NK-92 (cell line): ENCODE results near the gene AVP.
"Not testable (repeated sequence)": the region's sequence is repeated elsewhere in the genome, so short reads cannot be mapped to it uniquely, and the experiment has no call there.

ENCODE experiments used
- DNase-seq: peaks from one replicate; lab custom pipeline; 2025; ENCODE audit not compliant: unreplicated experiment; lab: John Stamatoyannopoulos, UW

The AVP gene, protein sequence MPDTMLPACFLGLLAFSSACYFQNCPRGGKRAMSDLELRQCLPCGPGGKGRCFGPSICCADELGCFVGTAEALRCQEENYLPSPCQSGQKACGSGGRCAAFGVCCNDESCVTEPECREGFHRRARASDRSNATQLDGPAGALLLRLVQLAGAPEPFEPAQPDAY

DNA sequence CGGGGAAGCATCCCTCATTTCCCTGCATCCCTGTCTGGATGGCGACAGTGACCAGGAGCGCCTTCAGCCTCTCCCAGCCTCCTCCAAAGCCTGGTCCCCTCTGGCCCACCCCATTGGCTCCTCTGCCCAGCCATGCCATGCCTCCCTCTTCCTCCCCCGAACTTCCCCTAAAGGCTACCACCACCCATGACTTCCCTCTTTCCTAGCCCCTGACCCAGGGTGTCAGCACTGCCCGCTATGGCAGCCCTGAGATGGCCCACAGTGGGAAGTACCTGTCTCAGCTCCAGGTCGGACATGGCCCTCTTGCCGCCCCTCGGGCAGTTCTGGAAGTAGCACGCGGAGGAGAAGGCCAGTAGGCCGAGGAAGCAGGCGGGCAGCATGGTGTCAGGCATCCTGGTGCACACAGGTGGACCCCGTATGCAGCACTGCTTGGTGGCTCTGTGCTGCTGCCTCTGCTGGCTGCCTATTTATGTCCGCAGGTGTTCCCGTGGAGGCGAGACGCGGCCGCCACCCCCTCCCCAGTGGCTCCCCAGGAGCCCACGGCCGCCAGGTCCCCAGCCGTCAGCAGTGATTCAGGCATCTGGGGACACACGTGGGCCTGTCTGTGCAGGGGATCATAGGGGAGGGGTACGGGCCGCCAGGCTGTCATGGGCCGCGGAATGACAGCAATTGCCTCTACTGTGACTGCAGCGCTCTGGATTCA is at the start of gene AVP:
Gene AVP, minus strand, starts transcription at position 442 of the 703 bp plus-strand sequence. Its CDS starts 50 bp downstream, at position 392.
- no peak for DNase-seq

DNA sequence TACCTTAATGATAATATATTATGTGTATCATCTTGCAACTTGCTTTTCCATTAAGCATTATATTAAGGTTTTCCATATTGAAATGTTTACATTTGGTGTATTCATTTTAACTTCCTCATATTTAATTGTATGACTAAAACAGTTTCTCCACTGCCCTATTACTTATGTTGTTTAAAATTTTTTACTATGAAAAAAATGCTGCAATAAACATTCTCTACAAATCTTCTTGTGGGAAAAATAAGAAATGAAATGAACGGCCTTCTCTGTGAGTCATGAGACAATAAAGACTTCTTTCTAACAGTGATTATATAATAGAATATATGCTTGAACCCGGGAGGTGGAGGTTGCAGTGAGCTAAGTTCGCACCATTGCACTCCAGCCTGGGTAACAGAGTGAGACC is 49.6 kb upstream of the AVP start:
- DNase-seq = no peak

DNA sequence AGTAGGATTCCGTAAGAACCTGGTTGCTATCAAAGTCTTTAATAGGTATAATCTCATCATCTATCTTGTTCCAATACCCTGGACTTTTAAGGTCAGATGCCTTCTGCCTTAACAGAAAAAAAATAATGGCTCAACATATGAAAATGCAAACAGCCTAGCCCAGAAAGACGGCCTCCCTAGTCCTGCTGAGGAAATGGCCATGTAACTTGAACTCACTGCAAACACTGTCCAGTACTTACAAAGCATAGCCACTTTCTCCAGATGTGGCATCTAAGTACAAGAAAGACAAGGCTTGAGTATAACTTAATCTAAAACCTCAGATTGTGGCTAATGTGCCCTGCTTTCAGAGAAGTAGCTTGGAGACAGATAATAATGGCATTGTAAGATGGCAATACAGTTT is 48.6 kb upstream of the AVP start:
- no peak for DNase-seq

DNA sequence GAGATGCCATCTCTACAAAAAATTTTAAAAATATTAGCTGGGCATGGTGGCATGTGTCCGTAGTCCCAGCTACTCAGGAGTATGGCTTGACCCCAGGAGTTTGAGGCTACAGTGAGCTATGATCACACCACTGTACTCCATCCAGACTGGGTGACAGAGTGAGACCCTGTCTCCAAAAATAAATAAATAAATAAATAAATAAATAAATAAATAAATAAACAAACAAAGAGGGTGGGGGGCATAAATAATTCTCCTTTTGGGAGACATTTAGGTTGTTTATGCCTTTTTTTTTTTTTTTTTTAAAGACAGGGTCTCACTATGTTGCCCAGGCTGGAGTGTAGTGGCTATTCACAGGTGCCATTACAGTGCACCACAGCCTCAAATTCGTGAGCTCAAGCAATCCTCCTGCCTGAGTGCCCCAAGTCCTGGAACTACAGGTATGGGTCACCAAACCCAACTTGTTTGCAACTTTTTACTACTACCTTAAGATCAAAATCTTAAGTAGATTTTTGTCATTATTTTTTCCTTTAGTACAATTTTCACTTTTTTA is 45.6 kb upstream of the AVP start:
- no peak for DNase-seq

DNA sequence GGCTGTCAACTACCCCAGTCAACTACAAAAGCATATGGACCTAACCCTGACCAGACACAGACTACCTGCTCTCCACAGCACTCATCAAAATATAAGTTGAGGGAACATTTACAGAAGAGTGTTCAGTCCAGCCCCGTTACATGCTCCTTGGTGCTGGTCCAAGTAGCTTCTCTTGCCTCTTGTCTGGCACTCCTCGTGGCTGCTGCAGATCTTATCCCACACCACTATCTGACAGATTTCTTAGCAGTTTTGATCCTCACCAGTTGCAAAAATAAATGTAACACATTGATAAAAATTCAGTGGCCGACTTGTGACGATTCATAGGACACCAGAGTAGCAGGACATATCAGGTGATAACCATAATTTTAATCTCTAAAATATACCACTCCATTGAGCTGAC is 44.6 kb upstream of the AVP start:
- DNase-seq = no peak

DNA sequence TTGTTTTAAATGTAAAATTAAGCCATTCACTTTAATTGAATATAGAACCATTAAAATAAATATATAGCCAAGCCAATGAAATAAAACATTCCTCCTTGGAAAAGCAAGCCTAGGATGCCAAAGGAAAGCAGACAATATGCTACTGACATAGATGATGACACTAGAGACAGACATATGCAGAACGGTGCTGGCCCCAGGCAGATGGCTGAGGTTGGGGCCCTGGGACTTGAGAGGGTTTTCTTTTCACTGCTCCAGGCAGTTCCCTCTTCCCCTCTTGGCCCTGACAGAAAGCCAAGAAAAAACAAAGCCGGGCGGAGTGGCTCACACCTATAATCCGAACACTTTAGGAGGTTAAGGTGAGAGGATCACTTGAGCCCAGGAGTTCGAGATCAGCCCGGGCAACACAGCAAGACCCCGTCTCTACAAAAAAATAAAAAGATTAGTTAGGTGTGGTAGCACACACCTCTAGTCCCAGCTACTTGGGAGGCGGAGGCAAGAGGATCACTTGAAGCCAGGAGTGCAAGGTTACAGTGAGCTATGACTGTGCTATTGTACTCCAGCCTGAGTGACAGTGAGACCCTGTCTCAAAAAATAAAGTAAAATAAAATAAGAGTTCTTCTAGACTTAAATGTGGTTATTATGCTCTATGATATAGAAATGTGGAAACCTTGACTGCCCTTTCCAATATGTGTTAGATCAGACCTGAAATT is 43.9 kb upstream of the AVP start:
- no peak for DNase-seq

DNA sequence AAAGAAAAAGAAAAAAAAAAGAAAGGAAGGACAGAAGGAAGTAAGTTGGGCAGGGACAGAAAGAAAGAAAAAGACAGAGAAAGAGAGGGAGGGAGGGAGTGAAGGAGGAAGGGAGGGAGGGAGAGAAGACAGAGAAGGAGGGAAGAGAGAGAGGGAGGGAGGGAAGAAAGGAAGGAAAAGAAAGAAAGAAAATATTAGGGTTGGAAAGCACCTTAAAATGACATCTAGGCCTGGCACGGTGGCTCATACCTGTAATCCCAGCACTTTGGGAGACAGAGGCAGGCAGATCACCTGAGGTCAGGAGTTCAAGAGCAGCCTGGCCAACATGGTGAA is 42.0 kb upstream of the AVP start:
- DNase-seq = no peak

DNA sequence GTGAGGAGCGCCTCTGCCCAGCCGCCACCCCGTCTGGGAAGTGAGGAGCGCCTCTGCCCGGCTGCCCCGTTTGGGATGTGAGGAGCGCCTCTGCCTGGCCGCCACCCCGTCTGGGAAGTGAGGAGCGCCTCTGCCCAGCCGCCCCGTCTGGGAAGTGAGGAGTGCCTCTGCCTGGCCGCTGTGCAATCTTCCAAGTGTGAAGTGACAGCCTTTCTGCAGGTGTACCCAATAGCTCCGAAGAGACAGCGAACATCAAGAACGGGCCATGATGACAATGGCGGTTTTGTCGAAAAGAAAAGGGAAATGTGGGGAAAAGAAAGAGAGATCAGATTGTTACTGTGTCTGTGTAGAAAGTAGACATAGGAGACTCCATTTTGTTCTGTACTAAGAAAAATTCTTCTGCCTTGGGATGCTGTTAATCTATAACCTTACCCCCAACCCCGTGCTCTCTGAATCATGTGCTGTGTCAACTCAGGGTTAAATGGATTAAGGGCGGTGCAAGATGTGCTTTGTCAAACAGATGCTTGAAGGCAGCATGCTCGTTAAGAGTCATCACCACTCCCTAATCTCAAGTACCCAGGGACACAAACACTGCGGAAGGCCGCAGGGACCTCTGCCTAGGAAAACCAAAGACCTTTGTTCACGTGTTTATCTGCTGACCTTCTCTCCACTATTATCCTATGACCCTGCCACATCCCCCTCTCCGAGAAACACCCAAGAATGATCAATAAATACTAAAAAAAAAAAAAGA is 41.4 kb upstream of the AVP start:
- not testable (repeated sequence) for DNase-seq

DNA sequence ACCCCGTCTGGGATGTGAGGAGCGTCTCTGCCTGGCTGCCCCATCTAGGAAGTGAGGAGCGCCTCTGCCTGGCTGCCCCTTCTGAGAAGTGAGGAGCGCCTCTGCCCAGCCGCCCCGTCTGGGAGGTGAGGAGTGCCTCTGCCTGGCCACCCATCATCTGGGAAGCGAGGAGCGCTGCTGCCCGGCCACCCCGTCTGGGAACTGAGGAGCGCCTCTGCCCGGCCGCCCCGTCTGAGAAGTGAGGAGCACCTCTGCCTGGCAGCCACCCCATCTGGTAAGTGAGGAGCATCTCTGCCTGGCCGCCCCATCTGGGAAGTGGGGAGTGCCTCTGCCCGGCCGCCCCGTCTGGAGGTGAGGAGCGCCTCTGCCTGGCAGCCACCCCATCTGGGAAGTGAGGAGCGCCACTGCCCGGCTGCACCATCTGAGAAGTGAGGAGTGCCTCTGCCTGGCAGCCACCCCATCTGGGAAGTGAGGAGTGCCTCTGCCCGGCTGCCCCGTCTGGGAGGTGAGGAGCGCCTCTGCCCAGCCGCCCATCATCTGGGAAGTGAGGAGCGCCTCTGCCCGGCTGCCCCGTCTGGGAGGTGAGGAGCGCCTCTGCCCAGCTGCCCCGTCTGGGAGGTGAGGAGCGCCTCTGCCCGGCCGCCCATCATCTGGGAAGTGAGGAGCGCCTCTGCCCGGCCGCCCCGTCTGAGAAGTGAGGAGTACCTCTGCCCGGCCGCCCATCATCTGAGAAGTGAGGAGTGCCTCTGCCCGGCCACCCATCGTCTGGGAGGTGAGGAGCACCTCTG is 40.4 kb upstream of the AVP start:
- DNase-seq = not testable (repeated sequence)

DNA sequence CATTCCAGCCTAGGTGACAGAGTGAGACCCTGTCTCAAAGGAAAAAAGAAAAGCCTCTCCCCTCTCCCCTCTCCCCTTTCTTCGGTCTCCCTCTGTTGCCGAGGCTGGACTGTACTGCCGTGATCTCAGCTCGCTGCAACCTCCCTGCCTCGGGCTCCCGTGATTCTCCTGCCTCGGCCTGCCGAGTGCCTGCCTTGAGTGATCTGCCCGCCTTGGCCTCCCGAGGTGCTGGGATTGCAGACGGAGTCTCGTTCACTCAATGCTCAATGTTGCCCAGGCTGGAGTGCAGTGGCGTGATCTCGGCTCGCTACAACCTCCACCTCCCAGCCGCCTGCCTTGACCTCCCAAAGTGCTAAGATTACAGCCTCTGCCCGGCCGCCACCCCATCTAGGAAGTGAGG is 39.6 kb upstream of the AVP start:
- not testable (repeated sequence) for DNase-seq

DNA sequence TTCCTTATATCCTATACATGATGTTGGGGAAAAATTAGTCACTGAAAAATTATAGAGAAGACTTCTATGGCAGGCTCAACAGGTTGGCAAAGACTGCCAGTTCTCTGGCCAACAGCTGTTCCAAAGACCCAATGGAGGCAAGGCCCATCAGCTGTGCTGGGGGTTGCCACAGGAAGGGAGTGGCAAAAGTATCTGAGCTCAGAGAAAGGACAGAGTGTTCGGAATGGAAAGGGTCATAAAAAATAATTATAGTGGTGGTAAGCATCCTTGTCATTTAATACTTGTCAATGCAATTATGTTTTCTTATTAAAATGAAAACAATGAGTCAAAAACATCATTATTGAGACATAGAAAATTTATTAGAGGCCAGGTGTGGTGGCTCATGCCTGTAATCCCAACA is 39.0 kb upstream of the AVP start:
- DNase-seq = no peak

DNA sequence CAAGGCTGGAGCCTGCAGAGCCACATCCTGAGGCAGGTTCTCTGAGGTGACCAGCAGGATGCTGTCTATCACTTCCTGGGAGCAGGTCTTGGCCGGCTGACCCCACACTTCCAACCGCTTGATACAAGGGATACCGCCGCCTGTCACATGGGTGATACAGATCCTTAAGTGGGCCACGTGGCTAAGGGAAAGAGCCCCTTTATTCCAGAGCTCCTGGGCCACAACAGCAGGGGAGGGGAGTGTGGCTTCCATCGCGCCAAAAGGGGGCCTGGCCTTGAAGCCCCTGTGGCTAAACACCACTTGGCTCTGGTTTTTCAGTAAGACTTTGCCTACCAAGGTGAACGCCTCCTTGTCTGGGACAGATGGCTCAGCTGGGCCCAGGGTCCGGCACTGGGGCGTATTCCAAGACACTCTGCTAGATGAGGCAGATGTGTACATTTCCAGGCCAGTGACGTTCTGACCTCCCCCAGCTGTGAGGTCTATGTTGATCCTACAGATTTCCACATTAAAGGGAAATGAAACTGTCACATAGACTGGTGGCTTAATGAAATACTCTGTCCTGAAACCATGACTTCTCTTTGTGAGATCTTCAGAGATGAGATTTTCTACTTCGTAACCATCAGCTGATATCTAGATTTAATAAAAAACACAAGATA is 37.6 kb upstream of the AVP start:
- DNase-seq = no peak

DNA sequence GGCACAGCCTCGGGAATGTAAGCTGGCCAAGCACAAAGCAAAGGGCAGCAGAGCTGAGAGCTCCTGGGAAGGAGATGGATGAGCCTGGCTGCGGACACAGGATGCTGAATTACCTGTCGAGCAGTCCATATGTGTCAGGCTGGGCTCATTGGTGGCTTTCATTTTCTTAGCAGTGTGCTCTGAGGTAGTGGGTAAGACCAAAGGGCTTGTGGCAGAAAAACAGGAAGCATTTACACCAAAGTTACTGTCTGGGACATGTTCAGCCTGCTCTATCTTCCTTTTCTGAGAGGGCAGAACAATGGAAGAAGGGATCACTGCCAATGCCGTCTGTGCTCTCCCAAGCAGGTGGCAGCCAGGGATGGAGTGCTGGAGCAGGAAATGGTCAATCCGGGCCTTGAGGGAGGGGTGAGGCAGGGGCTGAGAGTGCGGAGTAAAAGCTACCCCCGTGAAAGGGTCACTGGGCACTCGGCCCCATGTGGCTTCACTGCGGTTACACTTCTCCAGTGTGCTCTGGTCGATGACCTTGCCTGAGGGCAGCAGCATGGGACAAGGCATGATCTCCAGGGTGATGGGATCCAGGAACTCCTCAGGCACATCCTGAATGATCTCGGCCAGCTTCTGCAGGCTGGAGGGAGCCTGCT is 36.9 kb upstream of the AVP start:
- DNase-seq = no peak

DNA sequence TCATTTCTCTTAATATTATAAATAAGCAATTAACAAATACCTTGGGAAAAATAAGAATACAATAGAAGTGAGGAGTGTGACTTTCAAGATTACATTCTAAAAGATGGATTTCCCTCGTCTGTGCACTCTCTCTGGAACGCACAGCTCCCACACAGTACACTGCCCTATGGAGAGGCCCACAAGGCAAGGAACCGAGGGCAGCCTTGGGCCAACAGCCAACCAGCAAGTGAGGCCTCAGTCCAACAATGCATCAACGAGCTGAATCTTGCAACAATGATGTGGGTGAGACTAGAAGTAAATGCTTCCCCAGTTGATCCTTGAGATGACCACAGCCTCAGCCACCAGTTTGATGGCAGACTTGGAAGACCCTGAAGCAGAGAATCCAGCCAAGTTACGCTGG is 34.5 kb upstream of the AVP start:
- DNase-seq = no peak

DNA sequence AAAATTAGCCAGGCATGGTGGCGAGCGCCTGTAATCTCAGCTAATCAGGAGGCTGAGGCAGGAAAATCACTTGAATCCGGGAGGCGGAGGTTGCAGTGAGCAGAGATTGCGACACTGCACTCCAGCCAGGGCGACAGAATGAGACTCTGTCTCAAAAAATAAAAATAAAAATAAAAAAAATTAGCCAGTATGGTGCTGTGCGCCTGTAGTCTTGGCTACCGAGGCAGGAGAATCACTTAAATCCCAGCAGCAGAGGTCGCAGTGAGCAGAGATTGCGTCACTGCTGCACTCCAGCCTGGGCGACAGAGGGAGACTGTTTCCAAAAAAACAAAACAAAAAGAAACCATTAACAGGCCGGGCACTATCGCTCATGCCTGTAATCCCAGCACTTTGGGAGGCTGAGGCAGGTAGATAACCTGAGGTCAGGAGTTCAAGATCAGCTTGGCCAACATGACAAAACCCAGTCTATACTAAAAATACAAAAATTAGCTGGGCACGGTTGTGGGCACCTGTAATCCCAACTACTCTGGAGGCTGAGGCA is 33.4 kb upstream of the AVP start:
- not testable (repeated sequence) for DNase-seq

DNA sequence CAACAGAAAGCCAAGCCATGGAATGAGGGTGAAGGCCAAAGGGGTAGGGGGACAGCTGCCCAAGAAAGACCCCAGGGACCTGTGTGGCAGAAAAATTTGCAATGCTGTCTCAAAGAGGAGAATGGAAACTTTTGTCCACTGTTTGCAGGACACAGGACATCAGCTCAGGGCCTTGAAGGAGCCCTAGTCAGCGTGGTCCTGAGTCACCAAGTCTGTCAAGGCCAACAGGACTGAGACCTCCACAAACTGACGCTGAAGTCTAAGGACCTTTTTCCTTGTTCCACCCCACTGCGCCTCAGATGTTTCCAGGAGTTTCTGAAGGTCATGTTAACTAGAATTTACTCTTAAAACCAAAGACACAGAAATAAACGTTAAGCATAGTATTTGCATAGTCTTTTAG is 31.8 kb upstream of the AVP start:
- no peak for DNase-seq

DNA sequence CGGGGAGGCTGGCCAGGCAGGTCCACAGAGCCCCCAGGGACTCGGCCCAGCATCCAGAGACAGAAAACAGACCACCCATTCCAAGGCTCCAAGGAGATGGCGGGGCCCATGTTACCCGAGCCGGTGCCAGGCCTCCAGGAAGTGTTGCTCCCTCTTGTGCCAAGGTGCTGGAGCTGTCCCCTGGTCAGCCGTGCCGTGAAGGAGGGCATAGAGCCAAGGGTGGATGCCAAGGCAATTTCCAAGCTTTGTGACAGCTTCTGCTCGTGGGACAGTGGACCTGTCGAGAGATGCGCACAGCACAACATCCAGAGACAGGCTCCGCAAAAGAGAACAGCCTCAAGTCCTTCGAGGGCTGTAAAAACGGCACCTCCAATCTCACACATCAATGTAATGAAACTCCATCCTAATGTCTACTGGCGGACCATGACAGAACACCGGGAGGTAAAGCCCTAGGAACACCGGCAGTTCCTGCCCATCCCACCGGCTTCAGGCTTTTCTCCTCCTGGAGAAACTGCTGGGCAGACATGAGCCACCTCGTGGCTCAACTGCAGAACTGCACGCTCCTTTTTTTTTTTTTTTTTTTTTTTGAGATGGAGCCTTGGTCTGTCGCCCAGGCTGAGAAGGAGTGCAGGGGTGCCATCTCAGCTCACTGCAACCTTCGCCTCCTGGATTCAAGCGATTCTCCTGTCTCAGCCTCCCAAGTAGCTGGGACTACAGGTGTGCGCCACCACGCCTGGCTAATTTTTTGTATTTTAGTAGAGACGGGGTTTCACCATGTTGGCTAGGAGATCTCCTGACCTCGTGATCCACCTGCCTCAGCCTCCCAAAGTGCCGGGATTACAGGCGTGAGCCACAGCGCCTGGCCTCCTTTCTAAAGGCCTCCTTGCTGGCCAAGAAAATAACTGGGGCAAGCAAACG is 30.9 kb upstream of the AVP start:
- no peak for DNase-seq

DNA sequence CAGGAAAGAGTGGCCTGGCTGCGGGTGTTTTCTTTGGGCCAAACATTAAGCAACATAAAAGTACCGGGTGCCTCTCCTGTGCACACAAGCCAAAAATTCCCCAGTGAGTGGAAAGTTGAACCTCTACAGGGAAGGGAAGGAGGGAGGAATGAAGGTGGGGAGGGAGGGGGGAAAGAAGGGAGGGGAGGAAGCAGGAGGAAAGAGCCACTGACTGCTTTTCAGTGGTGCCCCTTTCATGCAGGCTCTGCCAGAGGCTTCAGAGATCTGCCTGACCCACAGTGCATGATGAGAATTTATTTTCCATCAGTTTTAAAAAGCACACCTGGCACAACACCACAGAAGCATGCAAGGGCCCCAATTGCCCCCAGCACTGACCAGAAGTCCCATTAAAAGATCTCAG is 27.5 kb upstream of the AVP start:
- no peak for DNase-seq
